ENCODE results near the gene ATXN2. TPM values are rescaled to one million over a fixed set of nuclear protein-coding genes. Genes with fewer than 3 reads are reported as not detected.
"Not testable (repeated sequence)": the region's sequence is repeated elsewhere in the genome, so short reads cannot be mapped to it uniquely, and the experiment has no call there.

The ATXN2 gene
- total RNA-seq, 1 experiment from 2014 or later: 108 TPM

DNA sequence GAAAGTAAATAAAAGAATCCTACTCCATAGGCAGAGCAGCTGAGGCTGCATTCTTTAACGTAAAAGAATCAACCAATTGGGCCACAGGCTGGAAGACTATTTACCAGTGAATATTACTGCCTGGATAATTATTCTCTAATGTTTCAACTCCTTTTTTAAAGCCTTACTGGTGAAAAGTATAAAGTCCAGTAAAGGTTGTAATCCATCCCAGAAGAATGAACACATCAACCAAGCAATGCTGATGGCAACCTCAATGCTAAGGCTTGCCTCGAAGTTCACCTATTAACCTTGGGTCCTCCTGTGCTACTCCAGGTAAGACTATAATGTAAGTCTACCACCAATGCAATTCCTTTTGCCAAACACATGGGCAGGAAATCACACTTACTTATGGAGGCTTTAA lies 77.3 kb downstream of the ATXN2 start:
- Histone ChIP-seq H2AFZ (no peak overlapping the region), H3K27me3 (ENCODE audit: insufficient read depth, low read depth) (no peaks in the 10 kb centered on the region), H3F3A (ENCODE audit: insufficient read depth, low read depth) (peaks cover 54% of the 10 kb centered on the region), H3K9me3 (ENCODE audit: insufficient read depth, low read depth) (no peaks in the 10 kb centered on the region), H3K9me2 (ENCODE audit: insufficient read depth) (no peaks in the 10 kb centered on the region), H3K79me2 (ENCODE audit: low read depth) (peaks cover 12% of the 10 kb centered on the region), H4K20me1 (ENCODE audit: insufficient read depth) (peaks cover 60% of the 10 kb centered on the region), H3K4me3 (no peak overlapping the region), H3K27ac (no peak overlapping the region), H3K36me3 (ENCODE audit: low read depth) (peaks cover 57% of the 10 kb centered on the region), H3K4me1 (replicated peaks; ENCODE audit: insufficient read depth) (no peaks in the 10 kb centered on the region), H3K4me2 (no peak overlapping the region)
- BruUV-seq (replicated peaks): no TSS peak
- intact Hi-C loops (cut with micrococcal nuclease; ENCODE audit: unreplicated experiment): no loop called here
- ChIA-PET POLR2A (ENCODE audit: unreplicated experiment) (no interaction called here), CTCF (no interaction called here)
- TF ChIP-seq, protein P1, sequence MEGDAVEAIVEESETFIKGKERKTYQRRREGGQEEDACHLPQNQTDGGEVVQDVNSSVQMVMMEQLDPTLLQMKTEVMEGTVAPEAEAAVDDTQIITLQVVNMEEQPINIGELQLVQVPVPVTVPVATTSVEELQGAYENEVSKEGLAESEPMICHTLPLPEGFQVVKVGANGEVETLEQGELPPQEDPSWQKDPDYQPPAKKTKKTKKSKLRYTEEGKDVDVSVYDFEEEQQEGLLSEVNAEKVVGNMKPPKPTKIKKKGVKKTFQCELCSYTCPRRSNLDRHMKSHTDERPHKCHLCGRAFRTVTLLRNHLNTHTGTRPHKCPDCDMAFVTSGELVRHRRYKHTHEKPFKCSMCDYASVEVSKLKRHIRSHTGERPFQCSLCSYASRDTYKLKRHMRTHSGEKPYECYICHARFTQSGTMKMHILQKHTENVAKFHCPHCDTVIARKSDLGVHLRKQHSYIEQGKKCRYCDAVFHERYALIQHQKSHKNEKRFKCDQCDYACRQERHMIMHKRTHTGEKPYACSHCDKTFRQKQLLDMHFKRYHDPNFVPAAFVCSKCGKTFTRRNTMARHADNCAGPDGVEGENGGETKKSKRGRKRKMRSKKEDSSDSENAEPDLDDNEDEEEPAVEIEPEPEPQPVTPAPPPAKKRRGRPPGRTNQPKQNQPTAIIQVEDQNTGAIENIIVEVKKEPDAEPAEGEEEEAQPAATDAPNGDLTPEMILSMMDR (conservative IDR thresholded peaks at IDR 0.05): no peak
- TF ChIP-seq EZH2 (IDR thresholded peaks at IDR 0.05; ENCODE audit: low read depth): no peak
- DNase-seq: no peak

GRCh38 chr12:111519937-111520336 lies 79.2 kb downstream of the ATXN2 start:
- Histone ChIP-seq H3K36me3 (ENCODE audit: low read depth) (peaks cover 63% of the 10 kb centered on the region), H3K27me3 (ENCODE audit: insufficient read depth, low read depth) (no peaks in the 10 kb centered on the region), H3K27ac (no peak overlapping the region), H3K4me1 (replicated peaks; ENCODE audit: insufficient read depth) (no peaks in the 10 kb centered on the region), H3K4me3 (no peak overlapping the region), H3K9me2 (ENCODE audit: insufficient read depth) (no peaks in the 10 kb centered on the region), H3K79me2 (ENCODE audit: low read depth) (peaks cover 9% of the 10 kb centered on the region; the same call in 1 of the 2 replicates), H3F3A (ENCODE audit: insufficient read depth, low read depth) (peaks cover 56% of the 10 kb centered on the region), H3K4me2 (no peak overlapping the region), H4K20me1 (ENCODE audit: insufficient read depth) (peaks cover 52% of the 10 kb centered on the region), H2AFZ (no peak overlapping the region), H3K9me3 (ENCODE audit: insufficient read depth, low read depth) (no peaks in the 10 kb centered on the region)
- intact Hi-C loops (cut with micrococcal nuclease; ENCODE audit: unreplicated experiment): no loop called here
- ChIA-PET CTCF (interaction anchor here (0.6 kb wide), 1 partner anchor 9 kb away, joined by 3 read pairs; no protein-coding TSS in a partner anchor), POLR2A (ENCODE audit: unreplicated experiment) (no interaction called here)
- TF ChIP-seq, protein P1 (conservative IDR thresholded peaks at IDR 0.05): no peak
- TF ChIP-seq EZH2 (IDR thresholded peaks at IDR 0.05; ENCODE audit: low read depth): no peak
- BruUV-seq (replicated peaks): no TSS peak
- no peak for DNase-seq

- no peak for DNase-seq
- Histone ChIP-seq H3K4me1 (replicated peaks; ENCODE audit: insufficient read depth) (no peaks in the 10 kb centered on the region), H3K27ac (no peak overlapping the region), H3K27me3 (ENCODE audit: insufficient read depth, low read depth) (no peaks in the 10 kb centered on the region), H3K36me3 (ENCODE audit: low read depth) (peaks cover 60% of the 10 kb centered on the region), H3K4me3 (no peak overlapping the region), H3K9me3 (ENCODE audit: insufficient read depth, low read depth) (no peaks in the 10 kb centered on the region), H2AFZ (no peak overlapping the region), H3K9me2 (ENCODE audit: insufficient read depth) (no peaks in the 10 kb centered on the region), H3F3A (ENCODE audit: insufficient read depth, low read depth) (peaks cover 54% of the 10 kb centered on the region), H3K4me2 (no peak overlapping the region), H4K20me1 (ENCODE audit: insufficient read depth) (peaks cover 43% of the 10 kb centered on the region), H3K79me2 (ENCODE audit: low read depth) (peaks cover 3% of the 10 kb centered on the region; the same call in 1 of the 2 replicates)
- intact Hi-C loops (cut with micrococcal nuclease; ENCODE audit: unreplicated experiment): no loop called here
- no peak for TF ChIP-seq EZH2 (IDR thresholded peaks at IDR 0.05; ENCODE audit: low read depth)
- TF ChIP-seq, protein P1 (conservative IDR thresholded peaks at IDR 0.05): no peak
- ChIA-PET CTCF (no interaction called here), POLR2A (ENCODE audit: unreplicated experiment) (no interaction called here)
- no TSS peak for BruUV-seq (replicated peaks)
Observed at GRCh38 chr12:111519083-111519482, 80.0 kb downstream of the ATXN2 start.

DNA sequence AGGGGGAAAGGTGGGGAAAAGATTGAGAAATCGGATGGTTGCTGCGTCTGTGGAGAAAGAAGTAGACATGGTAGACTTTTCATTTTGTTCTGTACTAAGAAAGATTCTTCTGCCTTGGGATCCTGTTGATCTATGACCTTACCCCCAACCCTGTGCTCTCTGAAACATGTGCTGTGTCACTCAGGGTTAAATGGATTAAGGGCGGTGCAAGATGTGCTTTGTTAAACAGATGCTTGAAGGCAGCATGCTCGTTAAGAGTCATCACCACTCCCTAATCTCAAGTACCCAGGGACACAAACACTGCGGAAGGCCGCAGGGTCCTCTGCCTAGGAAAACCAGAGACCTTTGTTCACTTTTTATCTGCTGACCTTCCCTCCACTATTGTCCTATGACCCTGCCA lies 91.4 kb downstream of the ATXN2 start:
- H3K27ac ChIP-seq; intact Hi-C loops (cut with micrococcal nuclease; ENCODE audit: unreplicated experiment); POLR2A ChIA-PET (ENCODE audit: unreplicated experiment); DNase-seq; H3K79me2 ChIP-seq (ENCODE audit: low read depth); H3K27me3 ChIP-seq (ENCODE audit: insufficient read depth, low read depth); H4K20me1 ChIP-seq (ENCODE audit: insufficient read depth); H3K9me3 ChIP-seq (ENCODE audit: insufficient read depth, low read depth); BruUV-seq (replicated peaks); H3K4me3 ChIP-seq; CTCF ChIA-PET; H2AFZ ChIP-seq; H3K4me1 ChIP-seq (replicated peaks; ENCODE audit: insufficient read depth); H3K4me2 ChIP-seq; H3K9me2 ChIP-seq (ENCODE audit: insufficient read depth): not testable (repeated sequence)
- Histone ChIP-seq H3F3A (ENCODE audit: insufficient read depth, low read depth) (peaks cover 46% of the 10 kb centered on the region), H3K36me3 (ENCODE audit: low read depth) (peaks cover 59% of the 10 kb centered on the region)

DNA sequence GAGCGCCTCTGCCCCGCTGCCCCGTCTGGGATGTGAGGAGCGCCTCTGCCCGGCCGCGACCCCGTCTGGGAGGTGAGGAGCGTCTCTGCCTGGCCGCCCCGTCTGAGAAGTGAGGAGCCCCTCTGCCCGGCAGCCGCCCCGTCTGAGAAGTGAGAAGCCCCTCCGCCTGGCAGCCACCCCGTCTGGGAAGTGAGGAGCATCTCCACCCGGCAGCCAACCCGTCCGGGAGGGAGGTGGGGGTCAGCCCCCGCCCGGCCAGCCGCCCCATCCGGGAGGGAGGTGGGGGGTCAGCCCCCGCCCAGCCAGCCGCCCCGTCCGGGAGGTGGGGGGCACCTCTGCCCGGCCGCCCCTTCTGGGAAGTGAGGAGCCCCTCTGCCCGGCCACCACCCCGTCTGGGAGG lies 91.9 kb downstream of the ATXN2 start:
- BruUV-seq (replicated peaks); H3K4me3 ChIP-seq; H2AFZ ChIP-seq; DNase-seq; H3K9me2 ChIP-seq (ENCODE audit: insufficient read depth); CTCF ChIA-PET; H3K4me2 ChIP-seq; H3K27me3 ChIP-seq (ENCODE audit: insufficient read depth, low read depth); intact Hi-C loops (cut with micrococcal nuclease; ENCODE audit: unreplicated experiment); POLR2A ChIA-PET (ENCODE audit: unreplicated experiment); H3K9me3 ChIP-seq (ENCODE audit: insufficient read depth, low read depth); H4K20me1 ChIP-seq (ENCODE audit: insufficient read depth); H3K27ac ChIP-seq; H3K79me2 ChIP-seq (ENCODE audit: low read depth); H3K4me1 ChIP-seq (replicated peaks; ENCODE audit: insufficient read depth): not testable (repeated sequence)
- Histone ChIP-seq H3F3A (ENCODE audit: insufficient read depth, low read depth) (peaks cover 44% of the 10 kb centered on the region), H3K36me3 (ENCODE audit: low read depth) (peaks cover 61% of the 10 kb centered on the region)
